Measurements from ENCODE around the gene PRDX2. TPM values are rescaled to one million over a fixed set of nuclear protein-coding genes. Genes with fewer than 3 reads are reported as not detected.

Gene PRDX2
- total and polyA plus RNA-seq, 10 of the 15 experiments (the other 5 are each of a cell fraction or from before 2014, with no cell fraction given) = 93.0 to 812 (median 344) TPM

GRCh38 chr19:12791345-12792050 is 10.1 kb downstream of the PRDX2 start, which contains the start of gene JUNB (continued):
- TF ChIP-seq, protein P1, sequence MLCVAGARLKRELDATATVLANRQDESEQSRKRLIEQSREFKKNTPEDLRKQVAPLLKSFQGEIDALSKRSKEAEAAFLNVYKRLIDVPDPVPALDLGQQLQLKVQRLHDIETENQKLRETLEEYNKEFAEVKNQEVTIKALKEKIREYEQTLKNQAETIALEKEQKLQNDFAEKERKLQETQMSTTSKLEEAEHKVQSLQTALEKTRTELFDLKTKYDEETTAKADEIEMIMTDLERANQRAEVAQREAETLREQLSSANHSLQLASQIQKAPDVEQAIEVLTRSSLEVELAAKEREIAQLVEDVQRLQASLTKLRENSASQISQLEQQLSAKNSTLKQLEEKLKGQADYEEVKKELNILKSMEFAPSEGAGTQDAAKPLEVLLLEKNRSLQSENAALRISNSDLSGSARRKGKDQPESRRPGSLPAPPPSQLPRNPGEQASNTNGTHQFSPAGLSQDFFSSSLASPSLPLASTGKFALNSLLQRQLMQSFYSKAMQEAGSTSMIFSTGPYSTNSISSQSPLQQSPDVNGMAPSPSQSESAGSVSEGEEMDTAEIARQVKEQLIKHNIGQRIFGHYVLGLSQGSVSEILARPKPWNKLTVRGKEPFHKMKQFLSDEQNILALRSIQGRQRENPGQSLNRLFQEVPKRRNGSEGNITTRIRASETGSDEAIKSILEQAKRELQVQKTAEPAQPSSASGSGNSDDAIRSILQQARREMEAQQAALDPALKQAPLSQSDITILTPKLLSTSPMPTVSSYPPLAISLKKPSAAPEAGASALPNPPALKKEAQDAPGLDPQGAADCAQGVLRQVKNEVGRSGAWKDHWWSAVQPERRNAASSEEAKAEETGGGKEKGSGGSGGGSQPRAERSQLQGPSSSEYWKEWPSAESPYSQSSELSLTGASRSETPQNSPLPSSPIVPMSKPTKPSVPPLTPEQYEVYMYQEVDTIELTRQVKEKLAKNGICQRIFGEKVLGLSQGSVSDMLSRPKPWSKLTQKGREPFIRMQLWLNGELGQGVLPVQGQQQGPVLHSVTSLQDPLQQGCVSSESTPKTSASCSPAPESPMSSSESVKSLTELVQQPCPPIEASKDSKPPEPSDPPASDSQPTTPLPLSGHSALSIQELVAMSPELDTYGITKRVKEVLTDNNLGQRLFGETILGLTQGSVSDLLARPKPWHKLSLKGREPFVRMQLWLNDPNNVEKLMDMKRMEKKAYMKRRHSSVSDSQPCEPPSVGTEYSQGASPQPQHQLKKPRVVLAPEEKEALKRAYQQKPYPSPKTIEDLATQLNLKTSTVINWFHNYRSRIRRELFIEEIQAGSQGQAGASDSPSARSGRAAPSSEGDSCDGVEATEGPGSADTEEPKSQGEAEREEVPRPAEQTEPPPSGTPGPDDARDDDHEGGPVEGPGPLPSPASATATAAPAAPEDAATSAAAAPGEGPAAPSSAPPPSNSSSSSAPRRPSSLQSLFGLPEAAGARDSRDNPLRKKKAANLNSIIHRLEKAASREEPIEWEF (IDR thresholded peaks at IDR 0.05; ENCODE audit: insufficient replicate concordance, low read depth, low read length) = peak; percentile 39
- TF ChIP-seq SMC3 (IDR thresholded peaks at IDR 0.05; ENCODE audit: borderline replicate concordance, low read length) (peak; percentile 21; the same call in 1 of the 2 replicates), ATF7 (IDR thresholded peaks at IDR 0.05; ENCODE audit: low read depth) (peak; percentile 49; the same call in 1 of the 2 replicates), YBX1 (IDR thresholded peaks at IDR 0.05) (no peak), FOXK2 (IDR thresholded peaks at IDR 0.05) (no peak), SREBF2 (IDR thresholded peaks at IDR 0.05; ENCODE audit: low read length) (no peak), NFYB (IDR thresholded peaks at IDR 0.05; ENCODE audit: insufficient read depth, low read depth, low read length) (peak; percentile 67; the same call in 1 of the 2 replicates), SMARCA5 (IDR thresholded peaks at IDR 0.05) (peak; percentile 66), PBX3 (IDR thresholded peaks at IDR 0.05; ENCODE audit: insufficient replicate concordance, low read depth, low read length) (peak; percentile 29), POU2F2 (IDR thresholded peaks at IDR 0.05; ENCODE audit: borderline replicate concordance, low read depth, low read length) (peak; percentile 100), NR2C2 (IDR thresholded peaks at IDR 0.05; ENCODE audit: borderline replicate concordance, control insufficient read depth, insufficient read length, low read depth) (no peak), MEF2A (IDR thresholded peaks at IDR 0.05; ENCODE audit: insufficient read depth, low read depth, low read length) (peak; percentile 72; the same call in 1 of the 2 replicates), BMI1 (IDR thresholded peaks at IDR 0.05; ENCODE audit: borderline replicate concordance) (0 out of 2 replicates have a peak, but pooled peaks have one; percentile 25), HCFC1 (IDR thresholded peaks at IDR 0.05; ENCODE audit: low read length) (peak; percentile 57), YY1 (IDR thresholded peaks at IDR 0.05; ENCODE audit: low read depth, low read length) (peak; percentile 83)
- TF ChIP-seq, protein P2, sequence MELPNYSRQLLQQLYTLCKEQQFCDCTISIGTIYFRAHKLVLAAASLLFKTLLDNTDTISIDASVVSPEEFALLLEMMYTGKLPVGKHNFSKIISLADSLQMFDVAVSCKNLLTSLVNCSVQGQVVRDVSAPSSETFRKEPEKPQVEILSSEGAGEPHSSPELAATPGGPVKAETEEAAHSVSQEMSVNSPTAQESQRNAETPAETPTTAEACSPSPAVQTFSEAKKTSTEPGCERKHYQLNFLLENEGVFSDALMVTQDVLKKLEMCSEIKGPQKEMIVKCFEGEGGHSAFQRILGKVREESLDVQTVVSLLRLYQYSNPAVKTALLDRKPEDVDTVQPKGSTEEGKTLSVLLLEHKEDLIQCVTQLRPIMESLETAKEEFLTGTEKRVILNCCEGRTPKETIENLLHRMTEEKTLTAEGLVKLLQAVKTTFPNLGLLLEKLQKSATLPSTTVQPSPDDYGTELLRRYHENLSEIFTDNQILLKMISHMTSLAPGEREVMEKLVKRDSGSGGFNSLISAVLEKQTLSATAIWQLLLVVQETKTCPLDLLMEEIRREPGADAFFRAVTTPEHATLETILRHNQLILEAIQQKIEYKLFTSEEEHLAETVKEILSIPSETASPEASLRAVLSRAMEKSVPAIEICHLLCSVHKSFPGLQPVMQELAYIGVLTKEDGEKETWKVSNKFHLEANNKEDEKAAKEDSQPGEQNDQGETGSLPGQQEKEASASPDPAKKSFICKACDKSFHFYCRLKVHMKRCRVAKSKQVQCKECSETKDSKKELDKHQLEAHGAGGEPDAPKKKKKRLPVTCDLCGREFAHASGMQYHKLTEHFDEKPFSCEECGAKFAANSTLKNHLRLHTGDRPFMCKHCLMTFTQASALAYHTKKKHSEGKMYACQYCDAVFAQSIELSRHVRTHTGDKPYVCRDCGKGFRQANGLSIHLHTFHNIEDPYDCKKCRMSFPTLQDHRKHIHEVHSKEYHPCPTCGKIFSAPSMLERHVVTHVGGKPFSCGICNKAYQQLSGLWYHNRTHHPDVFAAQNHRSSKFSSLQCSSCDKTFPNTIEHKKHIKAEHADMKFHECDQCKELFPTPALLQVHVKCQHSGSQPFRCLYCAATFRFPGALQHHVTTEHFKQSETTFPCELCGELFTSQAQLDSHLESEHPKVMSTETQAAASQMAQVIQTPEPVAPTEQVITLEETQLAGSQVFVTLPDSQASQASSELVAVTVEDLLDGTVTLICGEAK (IDR thresholded peaks at IDR 0.05; ENCODE audit: borderline replicate concordance) = no peak
- TF ChIP-seq, protein P3, sequence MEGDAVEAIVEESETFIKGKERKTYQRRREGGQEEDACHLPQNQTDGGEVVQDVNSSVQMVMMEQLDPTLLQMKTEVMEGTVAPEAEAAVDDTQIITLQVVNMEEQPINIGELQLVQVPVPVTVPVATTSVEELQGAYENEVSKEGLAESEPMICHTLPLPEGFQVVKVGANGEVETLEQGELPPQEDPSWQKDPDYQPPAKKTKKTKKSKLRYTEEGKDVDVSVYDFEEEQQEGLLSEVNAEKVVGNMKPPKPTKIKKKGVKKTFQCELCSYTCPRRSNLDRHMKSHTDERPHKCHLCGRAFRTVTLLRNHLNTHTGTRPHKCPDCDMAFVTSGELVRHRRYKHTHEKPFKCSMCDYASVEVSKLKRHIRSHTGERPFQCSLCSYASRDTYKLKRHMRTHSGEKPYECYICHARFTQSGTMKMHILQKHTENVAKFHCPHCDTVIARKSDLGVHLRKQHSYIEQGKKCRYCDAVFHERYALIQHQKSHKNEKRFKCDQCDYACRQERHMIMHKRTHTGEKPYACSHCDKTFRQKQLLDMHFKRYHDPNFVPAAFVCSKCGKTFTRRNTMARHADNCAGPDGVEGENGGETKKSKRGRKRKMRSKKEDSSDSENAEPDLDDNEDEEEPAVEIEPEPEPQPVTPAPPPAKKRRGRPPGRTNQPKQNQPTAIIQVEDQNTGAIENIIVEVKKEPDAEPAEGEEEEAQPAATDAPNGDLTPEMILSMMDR (IDR thresholded peaks at IDR 0.05 in 2 of 3, conservative IDR thresholded peaks at IDR 0.05 in 1 of 3; ENCODE audit: control insufficient read depth in 2 of 3, extremely low read depth in 1 of 3, insufficient read depth in 1 of 3, low read depth in 3 of 3, low read length in 3 of 3) = 0 out of 6 replicates have a peak, but pooled peaks of 2 of the 3 experiments have one; percentile 1 to 3

Data from GM12878 (cell line).